Calu3 (cell line): Measurements from ENCODE around the gene IQCC. TPM values are rescaled to one million over a fixed set of nuclear protein-coding genes. Genes with fewer than 3 reads are reported as not detected.
A peak's percentile ranks its signal among the peaks of the same experiment; 100 is the strongest.

Source experiments
- BruUV-seq: library from RNA; stranded (reverse); fragments of 400-500 nt; replicated peaks from 2 replicates; lab custom pipeline; 2021; lab: Mats Ljungman, UMichigan
- CTCF ChIA-PET: fragments of 300-600 bp; sonication (Branson Sonifier 250); formaldehyde crosslinking; loops from one replicate; lab custom pipeline; 2022; ENCODE audit warnings: antibody characterized with exemption; lab: Charles Lee
- DNase-seq: peaks from one replicate; pipeline ENCODE4 v3.0.0; 2022
- H3K27ac Mint-ChIP-seq: one replicate; pipeline ENCODE4 v1.8.0; 2022; ENCODE audit warnings: mixed read lengths; ENCODE audit not compliant: unreplicated experiment
- H3K27me3 Mint-ChIP-seq: one replicate; pipeline ENCODE4 v1.8.0; 2022; ENCODE audit warnings: mixed read lengths; ENCODE audit not compliant: unreplicated experiment
- H3K36me3 Mint-ChIP-seq: one replicate; pipeline ENCODE4 v1.8.0; 2022; ENCODE audit warnings: mild to moderate bottlenecking, moderate library complexity, mixed read lengths; ENCODE audit not compliant: insufficient read depth, unreplicated experiment
- H3K4me1 Mint-ChIP-seq: one replicate; pipeline ENCODE4 v1.8.0; 2022; ENCODE audit warnings: mild to moderate bottlenecking, low read depth, mixed read lengths; ENCODE audit not compliant: unreplicated experiment
- H3K4me3 Mint-ChIP-seq: one replicate; pipeline ENCODE4 v1.8.0; 2022; ENCODE audit warnings: mild to moderate bottlenecking, low read depth, moderate library complexity, mixed read lengths; ENCODE audit not compliant: unreplicated experiment
- H3K9me3 Mint-ChIP-seq: one replicate; pipeline ENCODE4 v1.8.0; 2022; ENCODE audit warnings: low read depth, mixed read lengths; ENCODE audit not compliant: unreplicated experiment
- CTCF ChIP-seq: fragments of 200-600 bp; IDR thresholded peaks from one replicate; pipeline ENCODE4 v1.8.0; 2022; ENCODE audit warnings: antibody characterized with exemption; ENCODE audit not compliant: unreplicated experiment
- intact Hi-C: fragments of 100-400 bp; cut with micrococcal nuclease; formaldehyde crosslinking; loops from one replicate; pipeline ENCODE4 v1.10.0; 2022; ENCODE audit not compliant: unreplicated experiment
- total RNA-seq: library from RNA; stranded (reverse); gene quantifications from 2 replicates; pipeline ENCODE4 v1.2.3, GENCODE V29; 2022

IQCC gene
- total RNA-seq, 1 experiment from 2014 or later, result 7.6 TPM

- intact Hi-C loops, result no loop called here
- CTCF ChIA-PET, result interaction anchor here (0.6 kb wide), 4 partner anchors 16 to 166 kb away, joined by 3 to 12 read pairs (median 4); partner anchors contain the start of gene KHDRBS1
- peak; percentile 93 for DNase-seq
- Mint-ChIP-seq H3K4me3 (peak within 1 kb of the TSS; percentile 95), H3K36me3 (peaks cover 60% of the 10 kb centered on the region), H3K4me1 (peaks cover 23% of the 10 kb centered on the region), H3K27me3 (no peaks in the 10 kb centered on the region), H3K27ac (peak within 1 kb of the TSS; percentile 96), H3K9me3 (no peaks in the 10 kb centered on the region)
- TF ChIP-seq CTCF, result no peak
- BruUV-seq, result no TSS peak
These were observed 25.9 kb upstream of the IQCC start, which contains the start of gene TXLNA for GRCh38 chr1:32179443-32180185. Gene TXLNA (plus strand): TSS chr1:32179675. CDS start chr1:32180346, 671 bp downstream.

GRCh38 chr1:32180186-32181060, 25.0 kb upstream of the IQCC start:
- Mint-ChIP-seq H3K27ac (peak overlapping the region; percentile 96), H3K9me3 (no peaks in the 10 kb centered on the region), H3K27me3 (no peaks in the 10 kb centered on the region), H3K4me1 (peaks cover 27% of the 10 kb centered on the region), H3K36me3 (peaks cover 60% of the 10 kb centered on the region), H3K4me3 (peak overlapping the region; percentile 95)
- TF ChIP-seq CTCF, result no peak
- intact Hi-C loops, result no loop called here
- CTCF ChIA-PET, result interaction anchor here (0.6 kb wide), 3 partner anchors 15 to 157 kb away, joined by 3 to 4 read pairs (median 3); no protein-coding TSS in a partner anchor
- BruUV-seq, result TSS peak; percentile 47
- peak; percentile 47 for DNase-seq

DNA sequence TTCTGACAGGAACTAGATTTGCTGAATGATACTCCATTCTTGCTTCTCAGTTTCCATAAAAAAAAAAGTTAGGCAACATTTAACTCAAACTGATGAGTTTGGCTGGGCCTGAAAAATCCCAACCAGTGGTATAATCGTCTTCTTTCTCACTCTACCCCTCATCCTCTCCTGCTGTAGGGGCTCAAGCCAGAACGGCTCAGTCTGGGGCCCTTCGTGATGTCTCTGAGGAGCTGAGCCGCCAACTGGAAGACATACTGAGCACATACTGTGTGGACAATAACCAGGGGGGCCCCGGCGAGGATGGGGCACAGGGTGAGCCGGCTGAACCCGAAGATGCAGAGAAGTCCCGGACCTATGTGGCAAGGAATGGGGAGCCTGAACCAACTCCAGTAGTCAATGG, 24.4 kb upstream of the IQCC start:
- Mint-ChIP-seq H3K27me3 (no peaks in the 10 kb centered on the region), H3K9me3 (no peaks in the 10 kb centered on the region), H3K4me1 (peaks cover 32% of the 10 kb centered on the region), H3K36me3 (peaks cover 63% of the 10 kb centered on the region), H3K27ac (peak overlapping the region; percentile 96), H3K4me3 (peak overlapping the region; percentile 95)
- DNase-seq, result no peak
- no peak for TF ChIP-seq CTCF
- intact Hi-C loops, result no loop called here
- no TSS peak for BruUV-seq
- CTCF ChIA-PET, result no interaction called here

GRCh38 chr1:32181563-32181962, 23.9 kb upstream of the IQCC start:
- Mint-ChIP-seq H3K4me3 (peak overlapping the region; percentile 95), H3K36me3 (peaks cover 64% of the 10 kb centered on the region), H3K27me3 (no peaks in the 10 kb centered on the region), H3K27ac (peak overlapping the region; percentile 96), H3K4me1 (peaks cover 37% of the 10 kb centered on the region), H3K9me3 (no peaks in the 10 kb centered on the region)
- no peak for TF ChIP-seq CTCF
- DNase-seq, result no peak
- CTCF ChIA-PET, result no interaction called here
- BruUV-seq, result no TSS peak
- intact Hi-C loops, result no loop called here
